ENCODE measurements around the gene ADAMTS9. TPM values are rescaled to one million over a fixed set of nuclear protein-coding genes. Genes with fewer than 3 reads are reported as not detected.

ADAMTS9 gene
- total RNA-seq, 2 donors from 2014 or later: 27.2 to 54.7 TPM

DNA sequence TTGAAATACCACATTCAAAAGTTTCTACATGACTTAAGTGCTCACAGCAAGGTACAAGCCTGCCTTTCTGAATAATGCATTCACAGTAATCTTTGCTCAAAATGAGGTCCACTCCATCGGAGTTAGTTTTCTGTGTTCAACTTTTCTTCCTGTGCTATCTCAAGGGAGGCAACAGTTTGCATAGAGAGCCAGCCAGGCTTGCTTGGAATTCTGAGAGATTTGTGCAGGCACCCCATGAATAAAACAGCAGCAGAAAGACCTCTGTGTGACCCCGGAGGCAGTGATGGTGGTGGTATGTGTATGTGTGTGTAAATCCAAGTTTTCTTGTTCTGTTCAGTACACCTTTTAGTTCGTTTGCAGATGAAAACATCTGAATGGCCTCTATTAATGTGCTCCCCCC lies 124.0 kb downstream of the ADAMTS9 start:
- no peak for ATAC-seq
- WGBS, 2 donors: 48 to 49% methylated on average over 3 of the region's 3 CpGs
- H3K4me3 ChIP-seq: no peak overlapping the region
- intact Hi-C loops (cut with DNase I): no loop called here
- no peak for DNase-seq
- TF ChIP-seq CTCF (IDR thresholded peaks at IDR 0.05) (no peak), POLR2A (IDR thresholded peaks at IDR 0.05) (no peak)
- H3K9me3 ChIP-seq: no peaks in the 10 kb centered on the region
- no peak overlapping the region for H3K27ac ChIP-seq
- H3K4me1 ChIP-seq: no peaks in the 10 kb centered on the region
- no peaks in the 10 kb centered on the region for H3K27me3 ChIP-seq
- H3K36me3 ChIP-seq (replicated peaks in 1 of 2; ENCODE audit: insufficient read depth in 1 of 2, low read depth in 2 of 2): no peaks in the 10 kb centered on the region

DNA sequence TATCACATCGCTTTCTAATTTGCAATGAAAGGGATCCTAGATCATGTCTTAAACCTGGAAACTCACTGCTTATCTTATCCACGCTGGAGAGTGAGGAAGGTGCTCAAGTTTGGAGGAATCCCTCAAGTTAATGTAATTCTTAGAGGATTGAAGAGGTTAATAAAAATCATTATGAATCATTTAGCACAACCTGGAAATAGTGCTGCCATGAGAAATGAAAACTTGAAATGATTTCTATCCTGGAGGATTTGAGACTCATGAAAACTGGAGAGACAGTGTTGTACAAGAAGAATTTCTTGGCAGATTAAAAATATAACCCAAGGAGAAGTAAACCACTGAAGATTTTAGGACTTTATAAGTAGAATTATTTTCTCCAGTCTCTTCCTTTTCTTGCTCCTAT lies 125.9 kb downstream of the ADAMTS9 start:
- intact Hi-C loops (cut with DNase I): no loop called here

GRCh38 chr3:64561325-64561843 lies 126.4 kb downstream of the ADAMTS9 start:
- H3K4me1 ChIP-seq: no peaks in the 10 kb centered on the region
- no peaks in the 10 kb centered on the region for H3K27me3 ChIP-seq
- no peaks in the 10 kb centered on the region for H3K36me3 ChIP-seq (replicated peaks in 1 of 2; ENCODE audit: insufficient read depth in 1 of 2, low read depth in 2 of 2)
- H3K27ac ChIP-seq: no peak overlapping the region
- ATAC-seq: no peak
- WGBS, 2 donors: 84 to 88% methylated on average over 22 of the region's 22 CpGs
- no peaks in the 10 kb centered on the region for H3K9me3 ChIP-seq
- TF ChIP-seq CTCF (IDR thresholded peaks at IDR 0.05): no peak
- no peak for TF ChIP-seq POLR2A (IDR thresholded peaks at IDR 0.05)
- no peak overlapping the region for H3K4me3 ChIP-seq
- DNase-seq: no peak
- intact Hi-C loops (cut with DNase I): no loop called here

More for the DNA sequence above, 125.9 kb downstream of the ADAMTS9 start:
- Histone ChIP-seq H3K4me1 (no peaks in the 10 kb centered on the region), H3K36me3 (replicated peaks in 1 of 2; ENCODE audit: insufficient read depth in 1 of 2, low read depth in 2 of 2) (no peaks in the 10 kb centered on the region), H3K27me3 (no peaks in the 10 kb centered on the region), H3K4me3 (no peak overlapping the region), H3K27ac (no peak overlapping the region), H3K9me3 (no peaks in the 10 kb centered on the region)
- TF ChIP-seq CTCF (IDR thresholded peaks at IDR 0.05) (no peak), POLR2A (IDR thresholded peaks at IDR 0.05) (no peak)
- 92 to 93% methylated on average over 2 of the region's 2 CpGs for WGBS, 2 donors
- ATAC-seq: no peak
- DNase-seq: no peak

GRCh38 chr3:64560791-64561190 lies 127.0 kb downstream of the ADAMTS9 start:
- Histone ChIP-seq H3K4me3 (no peak overlapping the region), H3K4me1 (no peaks in the 10 kb centered on the region), H3K36me3 (replicated peaks in 1 of 2; ENCODE audit: insufficient read depth in 1 of 2, low read depth in 2 of 2) (no peaks in the 10 kb centered on the region), H3K27ac (no peak overlapping the region), H3K27me3 (no peaks in the 10 kb centered on the region), H3K9me3 (no peaks in the 10 kb centered on the region)
- ATAC-seq: no peak
- no peak for TF ChIP-seq CTCF (IDR thresholded peaks at IDR 0.05)
- no peak for TF ChIP-seq POLR2A (IDR thresholded peaks at IDR 0.05)
- 54 to 59% methylated on average over 2 of the region's 2 CpGs for WGBS, 2 donors
- DNase-seq: no peak
- intact Hi-C loops (cut with DNase I): no loop called here

DNA sequence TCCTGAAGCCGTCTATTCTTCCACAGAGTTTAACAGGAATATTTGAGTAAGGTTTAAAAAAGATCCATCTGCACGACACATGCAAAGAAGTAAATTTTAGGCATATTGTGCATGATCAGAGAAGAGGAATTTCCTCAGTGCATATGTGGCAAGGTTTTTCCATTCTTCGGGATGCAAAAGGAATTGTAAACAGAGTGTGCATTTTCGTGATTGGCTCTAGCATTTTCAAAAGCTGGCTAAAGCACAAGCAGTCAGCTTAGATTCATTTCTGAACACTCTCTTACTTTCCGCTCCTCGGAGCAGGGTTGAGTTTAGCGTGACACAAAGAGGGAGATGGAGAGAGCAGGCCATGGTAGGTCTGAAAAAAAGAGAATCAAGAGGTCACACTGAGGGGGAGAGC lies 128.2 kb downstream of the ADAMTS9 start:
- ATAC-seq: no peak

More for the DNA sequence above, 128.2 kb downstream of the ADAMTS9 start:
- Histone ChIP-seq H3K36me3 (replicated peaks in 1 of 2; ENCODE audit: insufficient read depth in 1 of 2, low read depth in 2 of 2) (no peaks in the 10 kb centered on the region), H3K9me3 (no peaks in the 10 kb centered on the region), H3K4me1 (no peaks in the 10 kb centered on the region), H3K27ac (no peak overlapping the region), H3K4me3 (no peak overlapping the region), H3K27me3 (no peaks in the 10 kb centered on the region)
- no peak for DNase-seq
- WGBS, 2 donors: 82 to 89% methylated on average over 7 of the region's 7 CpGs
- intact Hi-C loops (cut with DNase I): no loop called here
- TF ChIP-seq CTCF (IDR thresholded peaks at IDR 0.05): no peak
- no peak for TF ChIP-seq POLR2A (IDR thresholded peaks at IDR 0.05)
